Heart right ventricle (tissue), 16 donors: Measurements from ENCODE around the gene HMGN1. TPM values are rescaled to one million over a fixed set of nuclear protein-coding genes. Genes with fewer than 3 reads are reported as not detected.

Experiments used
- ATAC-seq, 8 donors: fragments of 200-7000 bp; cut with Tn5 transposase; one replicate each; pipeline ENCODE4 v1.9.1; 2020; ENCODE audit warnings: mild to moderate bottlenecking in 8 of 8, moderate library complexity in 8 of 8, moderate number of reproducible peaks in 1 of 8
- DNase-seq, 2 donors: peaks; one replicate each; pipeline ENCODE4 v3.0.0-alpha.2; 2020
- H3K27ac ChIP-seq, 10 donors: fragments of 200-600 bp; sonication (generic) in 2 of 10; one replicate each; pipeline versions ENCODE4 v1.5.0 to v1.8.0; 2020 to 2022; ENCODE audit warnings: mild to moderate bottlenecking in 3 of 10
- H3K27me3 ChIP-seq, 7 donors: fragments of 200-600 bp; one replicate each; pipeline ENCODE4 v1.8.0; 2021 to 2022; ENCODE audit warnings: mild to moderate bottlenecking in 2 of 7
- H3K36me3 ChIP-seq, 9 donors: fragments of 200-600 bp; sonication (generic) in 1 of 9; one replicate each; pipeline versions ENCODE4 v1.5.0 to v1.8.0; 2020 to 2022; ENCODE audit warnings: mild to moderate bottlenecking in 2 of 9
- H3K4me1 ChIP-seq, 9 donors: fragments of 200-600 bp; sonication (generic) in 1 of 9; one replicate each; pipeline versions ENCODE4 v1.5.0 to v1.8.0; 2020 to 2022; ENCODE audit warnings: mild to moderate bottlenecking in 4 of 9
- H3K4me3 ChIP-seq, 10 donors: fragments of 200-600 bp; sonication (generic) in 2 of 10; one replicate each; pipeline versions ENCODE4 v1.5.0 to v1.8.0; 2020 to 2022; ENCODE audit warnings: mild to moderate bottlenecking in 7 of 10, moderate library complexity in 2 of 10
- H3K9me3 ChIP-seq, 11 donors: fragments of 200-600 bp in 10 of 11; sonication (generic) in 2 of 11; one replicate each; pipeline versions ENCODE4 v1.5.0 to v1.8.0; 2013 to 2022; ENCODE audit warnings: mild to moderate bottlenecking in 2 of 11, control low read depth in 1 of 11, moderate library complexity in 1 of 11
- WGBS, 2 donors: extraction: QIAGEN DNeasy Blood & Tissue Kit; methylation state at CpG; one replicate each; pipeline ENCODE4 v1.1.7; 2013; ENCODE audit warnings: inconsistent platforms in 1 of 2; 5-methylcytosine and 5-hydroxymethylcytosine counted together
- intact Hi-C, 10 donors: fragments of 100-400 bp; cut with DNase I; formaldehyde crosslinking; loops; one replicate each; pipeline versions ENCODE4 v1.11.1 to v1.14.2; 2022
- polyA plus RNA-seq, 2 donors: library from polyadenylated mRNA; stranded (reverse); fragments of 200-250 nt; gene quantifications; one replicate each; pipeline ENCODE4 v1.2.3, GENCODE V29; 2013
- total RNA-seq, 10 donors: library from RNA; stranded (reverse); fragmentation: NEBNext Ultra II Directional in 3 of 10; extraction: Animal tissue kit (Norgen Biotek cat#: 25700) in 3 of 10; gene quantifications; one replicate each; pipeline versions ENCODE4 v1.2.1 to v1.2.4, GENCODE V29; 2021 to 2023
- TF ChIP-seq, protein P1 (sequence below), 9 donors: fragments of 200-600 bp; sonication (generic) in 2 of 9; IDR thresholded peaks; one replicate each; pipeline versions ENCODE4 v1.5.0 to v1.8.0; 2021 to 2022; ENCODE audit warnings: antibody characterized with exemption in 9 of 9, mild to moderate bottlenecking in 5 of 9, moderate library complexity in 1 of 9
- donor health status: Arrhythmogenic right ventricular cardiomyopathy.
- donor health status: ischemic (EF 13 %, LVEDD 7.1; RV severe dilation, severe dysfunction).
- donor health status: healthy with polysubstance abuse.
- donor health status: DM: no; HTN: yes; CAD: no.
- donor health status: DM: no; HTN: no; CAD: no.
- donor health status: ischemic (EF 25% LVEDD 6.9; RV normal size, moderate dysfunction).
- donor health status: ischemic (EF 25% LVEDD 5.7; RV mildly dilated, moderate dysfunction).
- donor health status: healthy.
- donor health status: DM: yes; HTN: yes; CAD: no.
- donor health status: Ischemic cardiomyopathy.
- donor health status: ischemic (EF 35%, LVEDD 5.7; RV mildly dilated, moderate dysfunction).
- donor health status: nonischemic (EF 11% LVEDD 7.7; RV severe dilation, severe dysfunction).
- donor health status: DM: yes; HTN: yes; CAD: no.
- donor health status: PGD.
- donor health status: ischemic (EF 29% LVEDD 5.4; RV normal size, mild dysfunction).
- donor health status: nonischemic (EF 23%, LVEDD 6.1; RV moderate dilation, normal function).

The HMGN1 gene
- total and polyA plus RNA-seq, 12 donors, result 46.2 to 79.0 (median 59.3) TPM

DNA sequence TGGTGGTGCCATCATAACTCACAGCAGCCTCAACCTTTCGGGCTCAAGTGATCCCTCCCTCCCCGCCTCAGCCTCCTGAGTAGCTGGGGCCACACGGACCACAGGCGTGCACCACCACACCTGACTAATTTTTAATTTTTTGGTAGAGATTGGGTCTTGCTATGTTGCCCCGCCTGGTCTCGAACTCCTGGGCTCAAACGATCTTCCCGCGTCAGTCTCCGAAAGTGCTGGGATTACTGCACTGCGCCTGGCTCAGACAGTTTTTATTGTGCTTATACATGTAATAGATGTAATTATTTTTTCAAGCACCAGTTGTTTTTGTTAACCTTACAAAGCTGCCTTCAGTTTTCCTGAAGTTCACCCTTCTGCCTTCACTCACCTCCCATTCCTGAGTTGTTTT is 38.0 kb upstream of the HMGN1 start:
- H3K4me3 ChIP-seq, result peak overlapping the region in 5 of 10 donors; percentile 34 to 65 (median 56)
- WGBS, 2 donors, result 95 to 97% methylated on average over 11 of the region's 11 CpGs
- DNase-seq (no peak), ATAC-seq (no peak)
- H3K4me1 ChIP-seq, result peaks cover 5 to 48% (median 31%) of the 10 kb centered on the region in 9 donors
- no peaks in the 10 kb centered on the region for H3K27me3 ChIP-seq
- H3K27ac ChIP-seq, result peak overlapping the region in 8 of 10 donors; percentile 6 to 83 (median 70)
- intact Hi-C loops, result loop anchor here (2.0 to 10.0 kb wide), 9 partner anchors 35 to 202 kb away; partner anchors contain the start of genes BRWD1 (in 6 of the 10), HMGN1 (in 2 of the 10) and PSMG1 (in 2 of the 10)
- TF ChIP-seq, protein P1, sequence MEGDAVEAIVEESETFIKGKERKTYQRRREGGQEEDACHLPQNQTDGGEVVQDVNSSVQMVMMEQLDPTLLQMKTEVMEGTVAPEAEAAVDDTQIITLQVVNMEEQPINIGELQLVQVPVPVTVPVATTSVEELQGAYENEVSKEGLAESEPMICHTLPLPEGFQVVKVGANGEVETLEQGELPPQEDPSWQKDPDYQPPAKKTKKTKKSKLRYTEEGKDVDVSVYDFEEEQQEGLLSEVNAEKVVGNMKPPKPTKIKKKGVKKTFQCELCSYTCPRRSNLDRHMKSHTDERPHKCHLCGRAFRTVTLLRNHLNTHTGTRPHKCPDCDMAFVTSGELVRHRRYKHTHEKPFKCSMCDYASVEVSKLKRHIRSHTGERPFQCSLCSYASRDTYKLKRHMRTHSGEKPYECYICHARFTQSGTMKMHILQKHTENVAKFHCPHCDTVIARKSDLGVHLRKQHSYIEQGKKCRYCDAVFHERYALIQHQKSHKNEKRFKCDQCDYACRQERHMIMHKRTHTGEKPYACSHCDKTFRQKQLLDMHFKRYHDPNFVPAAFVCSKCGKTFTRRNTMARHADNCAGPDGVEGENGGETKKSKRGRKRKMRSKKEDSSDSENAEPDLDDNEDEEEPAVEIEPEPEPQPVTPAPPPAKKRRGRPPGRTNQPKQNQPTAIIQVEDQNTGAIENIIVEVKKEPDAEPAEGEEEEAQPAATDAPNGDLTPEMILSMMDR (IDR thresholded peaks at IDR 0.05), result no peak
- H3K9me3 ChIP-seq, result no peaks in the 10 kb centered on the region
- H3K36me3 ChIP-seq, result peaks cover 0 to 21% (median 4%) of the 10 kb centered on the region in 9 donors

DNA sequence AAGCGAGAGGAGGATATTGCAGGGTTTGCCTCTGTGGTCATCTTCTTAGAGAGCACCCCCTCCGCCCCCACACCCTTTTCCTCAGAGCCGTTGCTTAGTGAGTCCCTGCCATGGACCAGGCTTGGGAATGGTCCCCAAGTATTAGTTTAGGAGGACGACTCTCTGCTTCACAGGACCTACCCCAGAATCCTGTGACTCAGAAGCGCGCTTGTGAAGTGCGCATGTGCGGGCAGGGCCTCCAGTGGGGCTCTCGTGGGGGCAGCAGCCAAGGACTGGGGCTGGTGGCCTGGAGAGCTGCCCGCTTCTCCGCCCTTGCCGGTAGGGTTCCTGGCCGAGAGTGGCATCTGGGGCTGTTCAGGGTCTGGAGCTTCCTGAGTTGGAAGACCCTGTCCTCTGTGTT is 37.3 kb upstream of the HMGN1 start:
- Histone ChIP-seq H3K36me3 (peaks cover 0 to 14% (median 0%) of the 10 kb centered on the region in 9 donors), H3K4me1 (peaks cover 6 to 55% (median 36%) of the 10 kb centered on the region in 9 donors), H3K4me3 (peak overlapping the region in 9 of 10 donors; percentile 23 to 53 (median 48)), H3K27me3 (no peaks in the 10 kb centered on the region), H3K9me3 (no peaks in the 10 kb centered on the region), H3K27ac (peak overlapping the region; percentile 1 to 83 (median 75))
- ATAC-seq (peak in 5 of 8 donors; percentile 9 to 51 (median 18)), DNase-seq (peak; percentile 31 to 49)
- intact Hi-C loops, result loop anchor here (2.0 to 10.0 kb wide), 9 partner anchors 34 to 201 kb away; partner anchors contain the start of genes BRWD1 (in 6 of the 10), HMGN1 (in 2 of the 10) and PSMG1 (in 2 of the 10)
- TF ChIP-seq, protein P1 (IDR thresholded peaks at IDR 0.05), result no peak
- WGBS, 2 donors, result 60 to 67% methylated on average over 13 of the region's 13 CpGs

DNA sequence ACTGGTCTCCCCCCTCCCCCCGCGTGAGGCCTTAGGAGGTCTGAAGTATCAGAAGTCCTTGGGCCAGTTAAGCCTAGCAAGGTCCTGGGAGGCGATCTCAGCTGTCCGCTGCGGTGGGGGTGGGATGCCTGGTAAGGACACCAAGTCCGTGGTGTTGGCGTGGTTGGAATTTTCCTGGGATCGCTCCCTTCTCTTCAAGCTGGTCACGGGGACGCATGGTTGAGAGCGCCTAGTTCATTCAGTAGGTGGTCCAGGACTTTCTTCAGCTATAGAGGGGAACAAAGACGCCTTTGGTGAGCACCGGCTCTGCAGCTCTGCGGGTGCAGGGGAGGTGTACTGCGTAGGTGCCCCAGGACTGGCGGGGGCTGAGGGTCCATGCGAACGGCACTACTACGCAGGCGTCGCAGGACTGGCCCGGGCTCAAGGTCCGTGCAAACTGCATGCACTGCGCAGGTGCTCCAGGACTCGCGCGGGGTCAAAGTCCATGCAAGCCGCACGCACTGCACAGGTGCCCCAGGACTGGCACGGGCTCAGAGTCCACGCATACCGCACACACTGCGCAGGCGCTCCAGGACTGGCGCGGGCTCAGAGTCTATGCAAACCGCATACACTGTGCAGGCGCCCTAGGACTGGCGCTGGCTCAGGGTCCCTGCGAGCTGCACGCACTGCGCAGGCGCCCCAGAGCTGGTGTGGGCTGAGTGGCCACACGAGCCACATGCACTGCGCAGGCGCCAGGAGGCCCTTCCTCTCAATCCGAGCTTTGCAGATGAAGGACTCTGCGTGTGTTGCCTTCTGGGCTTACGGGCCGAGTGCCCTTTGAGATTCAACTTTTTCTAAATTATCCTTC is 36.6 kb upstream of the HMGN1 start:
- intact Hi-C loops, result loop anchor here (2.0 to 10.0 kb wide), 9 partner anchors 33 to 201 kb away; partner anchors contain the start of genes BRWD1 (in 6 of the 10), HMGN1 (in 2 of the 10) and PSMG1 (in 2 of the 10)
- peaks cover 8 to 60% (median 40%) of the 10 kb centered on the region in 9 donors for H3K4me1 ChIP-seq

More for the DNA sequence above, 36.6 kb upstream of the HMGN1 start:
- Histone ChIP-seq H3K9me3 (no peaks in the 10 kb centered on the region), H3K4me3 (peak overlapping the region; percentile 4 to 53 (median 48)), H3K27ac (peak overlapping the region; percentile 1 to 83 (median 75)), H3K27me3 (no peaks in the 10 kb centered on the region), H3K36me3 (peaks cover 0 to 7% (median 0%) of the 10 kb centered on the region in 9 donors)
- ATAC-seq (peak; percentile 76 to 91 (median 80)), DNase-seq (peak; percentile 76 to 85)
- 54 to 60% methylated on average over 50 of the region's 50 CpGs for WGBS, 2 donors
- TF ChIP-seq, protein P1 (IDR thresholded peaks at IDR 0.05), result no peak
